AG10803 (cell line): Measurements from ENCODE around the gene PPP2R5B.

Experiments
- DNase-seq: peaks from one replicate; pipeline ENCODE4 v3.0.0; 2010; ENCODE audit warnings: low read depth
- H3K4me3 ChIP-seq: 2 replicates; pipeline ENCODE4 v1.5.1; 2011; ENCODE audit warnings: mild to moderate bottlenecking, low read length, control low read depth
- TF ChIP-seq, protein P1 (sequence below): conservative IDR thresholded peaks from 2 replicates; pipeline ENCODE4 v1.5.1; 2011; ENCODE audit warnings: mild to moderate bottlenecking, low read length, control low read depth, inconsistent platforms

The PPP2R5B gene

DNA sequence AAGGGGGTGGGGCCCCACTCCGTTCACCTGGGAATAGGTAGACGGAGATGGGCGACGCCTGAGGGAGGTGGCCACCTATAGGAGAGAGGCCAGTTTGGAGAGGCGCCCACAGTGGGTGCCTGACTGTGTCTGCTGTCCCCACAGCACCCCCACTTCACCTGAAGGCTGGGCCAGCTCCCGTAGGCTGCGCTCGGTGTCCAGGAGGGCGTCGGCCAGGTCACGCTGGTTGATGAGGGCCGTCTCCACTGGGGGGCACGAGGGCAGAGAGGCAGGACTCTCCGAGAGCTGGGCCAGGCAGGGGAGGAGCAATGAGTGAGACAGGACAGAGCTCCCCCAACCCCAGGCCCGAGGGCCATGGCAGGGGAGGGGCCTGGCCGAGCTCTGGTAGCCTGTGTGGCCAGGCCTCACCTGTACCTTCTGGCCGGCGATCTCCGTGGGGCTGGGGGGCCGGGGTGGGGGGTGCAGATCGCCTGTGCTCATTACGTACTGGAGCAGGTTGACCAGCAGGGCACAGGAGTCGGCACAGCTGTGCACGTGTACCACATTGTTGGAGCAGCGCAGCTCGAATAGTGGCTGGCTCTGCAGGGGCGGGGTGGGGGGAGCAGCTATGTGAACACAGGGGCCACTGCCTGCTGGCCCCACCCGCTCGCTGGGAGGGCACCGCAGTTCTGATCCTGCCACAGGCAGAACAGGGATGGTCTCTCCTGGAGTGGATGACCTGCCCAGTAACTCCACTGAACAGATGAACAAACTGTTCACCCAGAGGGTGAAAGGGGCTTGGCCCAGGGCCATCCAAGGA is 22.2 kb upstream of the PPP2R5B start:
- no peak for DNase-seq
- no peak overlapping the region for H3K4me3 ChIP-seq
- TF ChIP-seq, protein P1, sequence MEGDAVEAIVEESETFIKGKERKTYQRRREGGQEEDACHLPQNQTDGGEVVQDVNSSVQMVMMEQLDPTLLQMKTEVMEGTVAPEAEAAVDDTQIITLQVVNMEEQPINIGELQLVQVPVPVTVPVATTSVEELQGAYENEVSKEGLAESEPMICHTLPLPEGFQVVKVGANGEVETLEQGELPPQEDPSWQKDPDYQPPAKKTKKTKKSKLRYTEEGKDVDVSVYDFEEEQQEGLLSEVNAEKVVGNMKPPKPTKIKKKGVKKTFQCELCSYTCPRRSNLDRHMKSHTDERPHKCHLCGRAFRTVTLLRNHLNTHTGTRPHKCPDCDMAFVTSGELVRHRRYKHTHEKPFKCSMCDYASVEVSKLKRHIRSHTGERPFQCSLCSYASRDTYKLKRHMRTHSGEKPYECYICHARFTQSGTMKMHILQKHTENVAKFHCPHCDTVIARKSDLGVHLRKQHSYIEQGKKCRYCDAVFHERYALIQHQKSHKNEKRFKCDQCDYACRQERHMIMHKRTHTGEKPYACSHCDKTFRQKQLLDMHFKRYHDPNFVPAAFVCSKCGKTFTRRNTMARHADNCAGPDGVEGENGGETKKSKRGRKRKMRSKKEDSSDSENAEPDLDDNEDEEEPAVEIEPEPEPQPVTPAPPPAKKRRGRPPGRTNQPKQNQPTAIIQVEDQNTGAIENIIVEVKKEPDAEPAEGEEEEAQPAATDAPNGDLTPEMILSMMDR: no peak

DNA sequence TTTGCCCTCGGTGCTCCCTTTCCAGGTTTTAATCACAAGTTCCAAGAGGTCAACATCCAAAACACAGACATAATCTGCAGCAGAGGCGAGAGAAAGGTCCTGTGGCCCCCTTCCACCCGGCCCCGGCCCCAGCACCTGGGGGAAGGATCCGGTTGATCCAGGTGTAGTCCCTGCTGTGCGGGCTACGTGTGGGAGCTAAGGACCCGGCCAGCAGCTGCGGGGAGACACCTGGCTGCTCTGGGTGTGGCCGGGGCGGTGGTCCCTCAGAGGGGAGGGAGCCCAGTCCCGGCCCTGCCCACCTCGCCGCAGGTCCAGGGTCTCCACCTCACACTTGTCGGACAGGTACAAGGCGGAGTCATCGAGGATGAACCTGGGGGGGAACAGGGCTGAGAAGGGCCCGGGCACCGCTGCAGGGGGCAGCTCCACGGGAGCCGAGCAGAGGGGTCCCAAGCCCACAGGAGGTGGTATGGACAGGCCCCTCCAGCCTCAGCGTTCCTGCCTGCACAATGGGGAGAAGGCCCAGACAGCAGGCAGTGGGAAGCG is 21.1 kb upstream of the PPP2R5B start:
- H3K4me3 ChIP-seq: no peak overlapping the region
- TF ChIP-seq, protein P1: no peak
- DNase-seq: no peak

DNA sequence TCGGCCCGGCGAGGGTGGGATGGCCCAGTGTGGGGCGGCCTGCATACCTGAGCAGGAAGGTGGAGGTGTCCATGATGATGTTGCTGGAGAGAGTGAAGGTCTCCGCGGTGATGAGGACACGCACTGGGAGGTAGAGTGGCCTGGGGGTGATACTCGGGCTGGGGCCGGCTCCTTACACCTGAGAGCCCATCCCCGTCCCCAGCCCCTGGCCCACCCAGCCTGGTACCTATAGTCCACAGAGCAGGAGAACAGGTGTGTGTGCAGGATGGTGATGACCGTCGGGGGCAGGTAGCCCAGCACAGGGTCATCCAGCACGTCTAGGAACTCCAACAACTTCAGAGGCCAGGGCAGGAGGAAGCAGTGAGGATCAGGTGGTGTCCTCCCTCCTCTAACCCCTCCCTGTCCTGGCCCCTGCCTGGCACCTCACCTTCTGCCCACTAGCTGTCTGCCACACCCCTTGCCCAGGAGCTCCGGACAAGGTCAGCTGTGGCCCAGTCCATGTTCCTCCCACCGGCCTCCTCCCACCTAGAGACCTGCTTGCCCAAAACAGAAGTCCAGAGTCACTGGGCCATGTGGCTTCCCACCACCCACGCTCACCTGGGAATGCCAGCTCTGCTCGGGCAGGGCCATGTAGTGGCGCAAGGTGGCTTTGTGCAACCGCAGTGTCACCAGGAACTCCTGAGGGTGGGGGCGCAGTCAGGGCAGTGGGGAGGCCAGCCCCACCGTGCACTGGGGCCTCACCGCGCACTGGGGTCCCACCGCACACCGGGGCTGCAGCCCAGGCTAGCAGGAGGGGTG is 18.8 kb upstream of the PPP2R5B start:
- no peak for DNase-seq
- no peak overlapping the region for H3K4me3 ChIP-seq
- TF ChIP-seq, protein P1: no peak

DNA sequence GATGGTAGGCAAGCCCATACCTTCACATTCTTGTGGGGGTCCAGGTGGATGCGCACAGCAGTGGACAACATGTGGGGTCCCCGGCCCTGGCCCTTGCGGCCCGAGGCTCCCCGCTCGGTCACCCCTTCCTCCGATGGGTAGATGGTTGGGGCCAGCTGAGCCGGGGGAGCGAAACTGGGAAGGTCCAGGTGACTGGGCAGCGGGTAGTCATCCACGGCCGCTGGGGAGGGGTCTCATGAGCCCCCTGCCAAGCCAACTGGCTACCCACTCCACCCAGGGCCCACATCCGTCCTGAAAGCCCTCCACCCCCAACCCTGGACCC is 18.2 kb upstream of the PPP2R5B start:
- TF ChIP-seq, protein P1: no peak
- no peak overlapping the region for H3K4me3 ChIP-seq
- DNase-seq: no peak

DNA sequence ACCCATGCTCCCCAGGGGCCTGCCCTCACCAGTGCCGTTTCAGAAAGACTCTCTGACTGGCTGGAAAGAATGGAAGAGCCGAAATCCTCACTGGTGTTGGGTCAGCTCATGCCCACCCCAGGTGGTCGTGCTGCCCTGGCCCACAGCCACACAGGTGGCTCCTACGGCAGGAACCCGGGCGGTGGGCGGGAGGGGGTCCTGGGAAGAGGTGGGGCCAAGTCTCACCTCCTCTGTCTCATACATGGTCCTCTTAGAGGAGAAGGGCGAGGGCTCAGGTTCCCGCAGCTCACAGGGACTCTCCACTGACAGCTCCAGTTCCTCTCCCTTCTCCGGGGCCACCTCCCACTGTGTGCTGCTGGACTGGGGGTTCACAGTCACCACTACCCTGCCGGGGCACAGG is 15.7 kb upstream of the PPP2R5B start:
- no peak overlapping the region for H3K4me3 ChIP-seq
- no peak for DNase-seq
- TF ChIP-seq, protein P1: no peak

DNA sequence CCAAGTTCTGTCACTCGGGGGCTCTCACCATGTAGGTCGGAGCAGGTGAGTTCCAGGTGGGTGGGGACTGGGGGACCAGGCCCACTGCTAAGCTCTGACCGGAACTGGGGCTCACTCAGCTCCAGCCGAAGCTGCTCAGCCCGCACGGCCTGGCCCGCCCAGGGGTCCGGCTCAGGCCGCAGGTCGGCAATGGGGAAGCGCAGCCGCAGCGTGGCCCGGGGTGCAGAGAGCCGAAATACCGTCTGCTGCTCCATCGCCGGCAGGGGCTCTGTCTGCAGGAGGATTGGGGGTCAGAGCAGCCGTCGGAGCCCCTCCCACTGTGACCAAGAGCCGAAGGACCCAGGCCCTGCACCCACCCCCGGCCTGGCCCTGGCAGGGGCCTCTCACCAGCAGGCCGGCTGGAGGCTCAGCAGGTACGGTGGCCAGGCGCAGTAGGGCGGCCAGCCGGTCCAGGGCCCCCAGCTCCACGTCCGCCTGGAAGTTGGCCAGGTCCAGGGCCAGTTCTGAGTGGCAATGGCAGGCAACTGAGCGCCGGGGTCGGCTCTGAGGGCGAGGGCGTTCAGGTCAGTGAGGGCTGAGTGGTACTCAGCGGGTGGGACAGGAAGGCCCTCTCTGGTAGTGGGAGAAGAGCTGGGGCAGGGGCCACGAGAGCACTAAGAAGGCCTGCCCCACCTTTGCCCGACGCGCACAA is 14.7 kb upstream of the PPP2R5B start:
- TF ChIP-seq, protein P1: no peak
- DNase-seq: no peak
- H3K4me3 ChIP-seq: no peak overlapping the region
